Measurements from ENCODE around the gene KDM2A. TPM values are rescaled to one million over a fixed set of nuclear protein-coding genes. Genes with fewer than 3 reads are reported as not detected.

Gene KDM2A
- total and polyA plus RNA-seq, 7 donors = 15.6 to 67.3 (median 29.0) TPM

- Histone ChIP-seq H3K27me3 (no peaks in the 10 kb centered on the region), H3K9me3 (no peaks in the 10 kb centered on the region), H3K36me3 (peaks cover 50 to 60% (median 56%) of the 10 kb centered on the region in 4 donors), H3K4me1 (peaks cover 0 to 35% (median 28%) of the 10 kb centered on the region in 4 donors), H3K4me3 (no peak overlapping the region), H3K27ac (peak overlapping the region; percentile 95 to 97 (median 96))
- peak; percentile 67 for DNase-seq
- intact Hi-C loops (cut with DNase I) = no loop called here
- TF ChIP-seq POLR2AphosphoS5 (IDR thresholded peaks at IDR 0.05) (no peak), EP300 (IDR thresholded peaks at IDR 0.05) (no peak), POLR2A (IDR thresholded peaks at IDR 0.05) (no peak), CTCF (IDR thresholded peaks at IDR 0.05) (no peak)
- 72 to 86% methylated on average over 39 of the region's 39 CpGs for WGBS, 2 donors
These were observed 166.8 kb downstream of the KDM2A start for GRCh38 chr11:67285541-67286498.

GRCh38 chr11:67286621-67287333 is 167.7 kb downstream of the KDM2A start:
- intact Hi-C loops (cut with DNase I) = no loop called here
- H3K4me1 ChIP-seq = peaks cover 0 to 44% (median 35%) of the 10 kb centered on the region in 4 donors

GRCh38 chr11:67287355-67288197 is 168.5 kb downstream of the KDM2A start:
- peaks cover 0 to 52% (median 35%) of the 10 kb centered on the region in 4 donors for H3K4me1 ChIP-seq

More at GRCh38 chr11:67286621-67287333, 167.7 kb downstream of the KDM2A start:
- Histone ChIP-seq H3K27me3 (no peaks in the 10 kb centered on the region), H3K36me3 (peaks cover 41 to 56% (median 47%) of the 10 kb centered on the region in 4 donors), H3K27ac (peak overlapping the region; percentile 95 to 97 (median 96)), H3K4me3 (no peak overlapping the region), H3K9me3 (no peaks in the 10 kb centered on the region)
- TF ChIP-seq EP300 (IDR thresholded peaks at IDR 0.05) = no peak
- TF ChIP-seq POLR2A (IDR thresholded peaks at IDR 0.05) = no peak
- TF ChIP-seq CTCF (IDR thresholded peaks at IDR 0.05) = no peak
- TF ChIP-seq POLR2AphosphoS5 (IDR thresholded peaks at IDR 0.05) = no peak
- 69 to 77% methylated on average over 8 of the region's 8 CpGs for WGBS, 2 donors
- DNase-seq = peak; percentile 74

More at GRCh38 chr11:67287355-67288197, 168.5 kb downstream of the KDM2A start:
- TF ChIP-seq CTCF (IDR thresholded peaks at IDR 0.05) (no peak), EP300 (IDR thresholded peaks at IDR 0.05) (no peak), POLR2A (IDR thresholded peaks at IDR 0.05) (no peak), POLR2AphosphoS5 (IDR thresholded peaks at IDR 0.05) (no peak)
- intact Hi-C loops (cut with DNase I) = loop anchor here (1.0 to 2.0 kb wide), 2 partner anchors 21 to 29 kb away; partner anchors contain the start of gene GRK2
- Histone ChIP-seq H3K9me3 (no peaks in the 10 kb centered on the region), H3K36me3 (peaks cover 36 to 56% (median 40%) of the 10 kb centered on the region in 4 donors), H3K27me3 (no peaks in the 10 kb centered on the region), H3K27ac (peak overlapping the region; percentile 95 to 97 (median 96)), H3K4me3 (peak overlapping the region in 3 of 4 donors; percentile 81 to 91 (median 87))
- DNase-seq = peak; percentile 59
- 62 to 80% methylated on average over 14 of the region's 14 CpGs for WGBS, 2 donors
